ENCODE data around the gene PTPRT.

The PTPRT gene

DNA sequence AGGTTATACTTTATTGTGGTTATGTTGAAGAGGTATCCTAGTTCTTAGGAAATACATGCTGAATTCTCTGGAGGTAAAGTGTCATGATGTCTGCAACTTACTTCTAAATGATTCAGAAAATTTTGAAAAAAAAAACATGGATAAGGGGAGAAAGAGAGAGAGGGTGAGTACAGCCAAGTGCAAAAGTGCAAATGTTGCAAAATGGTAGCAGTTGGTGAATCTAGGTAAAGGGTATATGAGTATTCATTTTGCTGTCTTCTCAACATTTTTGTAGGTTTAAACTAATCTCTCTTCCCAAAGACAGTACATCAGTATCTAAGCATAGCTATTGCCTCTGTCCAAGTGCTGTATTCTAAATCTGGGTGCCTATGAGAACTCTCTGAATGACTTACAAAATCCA is 992.1 kb downstream of the PTPRT start:
- no peak overlapping the region for H3K27ac ChIP-seq (ENCODE audit: extremely low read depth, low read depth, low read length)

More for the DNA sequence above, 992.1 kb downstream of the PTPRT start:
- Histone ChIP-seq H3K36me3 (ENCODE audit: control insufficient read depth in 2 of 2, insufficient read depth in 1 of 2, low read length in 2 of 2) (no peaks in the 10 kb centered on the region), H3K4me3 (ENCODE audit: low read depth, low read length) (no peak overlapping the region), H3K9me3 (ENCODE audit: control insufficient read depth, insufficient read depth, low read depth, low read length) (no peaks in the 10 kb centered on the region), H3K4me1 (ENCODE audit: control insufficient read depth, insufficient read depth, low read length) (no peaks in the 10 kb centered on the region)
- TF ChIP-seq ZNF19 (tag by site-specific recombination; IDR thresholded peaks at IDR 0.05; ENCODE audit: low read depth) (no peak), ZBTB7A (tag by site-specific recombination; IDR thresholded peaks at IDR 0.05; ENCODE audit: low read depth) (no peak), ZNF530 (tag by site-specific recombination; IDR thresholded peaks at IDR 0.05; ENCODE audit: low read depth) (no peak), ZNF626 (tag by site-specific recombination; IDR thresholded peaks at IDR 0.05) (no peak), ZNF701 (tag by site-specific recombination; IDR thresholded peaks at IDR 0.05) (no peak), ZNF830 (tag by site-specific recombination; IDR thresholded peaks at IDR 0.05; ENCODE audit: low read depth) (no peak), ZSCAN23 (tag by site-specific recombination; IDR thresholded peaks at IDR 0.05) (no peak), ZNF211 (tag by site-specific recombination; IDR thresholded peaks at IDR 0.05; ENCODE audit: low read depth) (no peak), ZNF777 (tag by site-specific recombination; IDR thresholded peaks at IDR 0.05; ENCODE audit: borderline replicate concordance) (no peak), ZNF596 (tag by site-specific recombination; IDR thresholded peaks at IDR 0.05) (no peak), ZNF473 (tag by site-specific recombination; IDR thresholded peaks at IDR 0.05) (no peak), ZBTB1 (tag by site-specific recombination; IDR thresholded peaks at IDR 0.05) (no peak)
- TF ChIP-seq, protein P1, sequence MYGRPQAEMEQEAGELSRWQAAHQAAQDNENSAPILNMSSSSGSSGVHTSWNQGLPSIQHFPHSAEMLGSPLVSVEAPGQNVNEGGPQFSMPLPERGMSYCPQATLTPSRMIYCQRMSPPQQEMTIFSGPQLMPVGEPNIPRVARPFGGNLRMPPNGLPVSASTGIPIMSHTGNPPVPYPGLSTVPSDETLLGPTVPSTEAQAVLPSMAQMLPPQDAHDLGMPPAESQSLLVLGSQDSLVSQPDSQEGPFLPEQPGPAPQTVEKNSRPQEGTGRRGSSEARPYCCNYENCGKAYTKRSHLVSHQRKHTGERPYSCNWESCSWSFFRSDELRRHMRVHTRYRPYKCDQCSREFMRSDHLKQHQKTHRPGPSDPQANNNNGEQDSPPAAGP (tag by site-specific recombination; IDR thresholded peaks at IDR 0.05), result no peak
- TF ChIP-seq, protein P2, sequence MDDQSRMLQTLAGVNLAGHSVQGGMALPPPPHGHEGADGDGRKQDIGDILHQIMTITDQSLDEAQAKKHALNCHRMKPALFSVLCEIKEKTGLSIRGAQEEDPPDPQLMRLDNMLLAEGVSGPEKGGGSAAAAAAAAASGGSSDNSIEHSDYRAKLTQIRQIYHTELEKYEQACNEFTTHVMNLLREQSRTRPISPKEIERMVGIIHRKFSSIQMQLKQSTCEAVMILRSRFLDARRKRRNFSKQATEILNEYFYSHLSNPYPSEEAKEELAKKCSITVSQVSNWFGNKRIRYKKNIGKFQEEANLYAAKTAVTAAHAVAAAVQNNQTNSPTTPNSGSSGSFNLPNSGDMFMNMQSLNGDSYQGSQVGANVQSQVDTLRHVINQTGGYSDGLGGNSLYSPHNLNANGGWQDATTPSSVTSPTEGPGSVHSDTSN (CRISPR knock-in tag; IDR thresholded peaks at IDR 0.05), result no peak
- TF ChIP-seq, protein P3, sequence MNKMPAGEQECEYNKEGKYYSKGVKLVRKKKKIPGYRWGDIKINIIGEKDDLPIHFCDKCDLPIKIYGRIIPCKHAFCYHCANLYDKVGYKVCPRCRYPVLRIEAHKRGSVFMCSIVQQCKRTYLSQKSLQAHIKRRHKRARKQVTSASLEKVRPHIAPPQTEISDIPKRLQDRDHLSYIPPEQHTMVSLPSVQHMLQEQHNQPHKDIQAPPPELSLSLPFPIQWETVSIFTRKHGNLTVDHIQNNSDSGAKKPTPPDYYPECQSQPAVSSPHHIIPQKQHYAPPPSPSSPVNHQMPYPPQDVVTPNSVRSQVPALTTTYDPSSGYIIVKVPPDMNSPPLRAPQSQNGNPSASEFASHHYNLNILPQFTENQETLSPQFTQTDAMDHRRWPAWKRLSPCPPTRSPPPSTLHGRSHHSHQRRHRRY (tag by site-specific recombination; IDR thresholded peaks at IDR 0.05), result no peak
- TF ChIP-seq, protein P4, sequence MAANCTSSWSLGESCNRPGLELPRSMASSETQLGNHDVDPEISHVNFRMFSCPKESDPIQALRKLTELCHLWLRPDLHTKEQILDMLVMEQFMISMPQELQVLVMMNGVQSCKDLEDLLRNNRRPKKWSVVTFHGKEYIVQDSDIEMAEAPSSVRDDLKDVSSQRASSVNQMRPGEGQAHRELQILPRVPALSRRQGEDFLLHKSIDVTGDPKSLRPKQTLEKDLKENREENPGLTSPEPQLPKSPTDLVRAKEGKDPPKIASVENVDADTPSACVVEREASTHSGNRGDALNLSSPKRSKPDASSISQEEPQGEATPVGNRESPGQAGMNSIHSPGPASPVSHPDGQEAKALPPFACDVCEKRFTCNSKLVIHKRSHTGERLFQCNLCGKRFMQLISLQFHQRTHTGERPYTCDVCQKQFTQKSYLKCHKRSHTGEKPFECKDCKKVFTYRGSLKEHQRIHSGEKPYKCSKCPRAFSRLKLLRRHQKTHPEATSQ (tag by site-specific recombination; IDR thresholded peaks at IDR 0.05), result no peak
- TF ChIP-seq, protein P5, sequence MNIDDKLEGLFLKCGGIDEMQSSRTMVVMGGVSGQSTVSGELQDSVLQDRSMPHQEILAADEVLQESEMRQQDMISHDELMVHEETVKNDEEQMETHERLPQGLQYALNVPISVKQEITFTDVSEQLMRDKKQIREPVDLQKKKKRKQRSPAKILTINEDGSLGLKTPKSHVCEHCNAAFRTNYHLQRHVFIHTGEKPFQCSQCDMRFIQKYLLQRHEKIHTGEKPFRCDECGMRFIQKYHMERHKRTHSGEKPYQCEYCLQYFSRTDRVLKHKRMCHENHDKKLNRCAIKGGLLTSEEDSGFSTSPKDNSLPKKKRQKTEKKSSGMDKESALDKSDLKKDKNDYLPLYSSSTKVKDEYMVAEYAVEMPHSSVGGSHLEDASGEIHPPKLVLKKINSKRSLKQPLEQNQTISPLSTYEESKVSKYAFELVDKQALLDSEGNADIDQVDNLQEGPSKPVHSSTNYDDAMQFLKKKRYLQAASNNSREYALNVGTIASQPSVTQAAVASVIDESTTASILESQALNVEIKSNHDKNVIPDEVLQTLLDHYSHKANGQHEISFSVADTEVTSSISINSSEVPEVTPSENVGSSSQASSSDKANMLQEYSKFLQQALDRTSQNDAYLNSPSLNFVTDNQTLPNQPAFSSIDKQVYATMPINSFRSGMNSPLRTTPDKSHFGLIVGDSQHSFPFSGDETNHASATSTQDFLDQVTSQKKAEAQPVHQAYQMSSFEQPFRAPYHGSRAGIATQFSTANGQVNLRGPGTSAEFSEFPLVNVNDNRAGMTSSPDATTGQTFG (tag by site-specific recombination; IDR thresholded peaks at IDR 0.05; ENCODE audit: borderline replicate concordance), result no peak
- TF ChIP-seq, protein P6, sequence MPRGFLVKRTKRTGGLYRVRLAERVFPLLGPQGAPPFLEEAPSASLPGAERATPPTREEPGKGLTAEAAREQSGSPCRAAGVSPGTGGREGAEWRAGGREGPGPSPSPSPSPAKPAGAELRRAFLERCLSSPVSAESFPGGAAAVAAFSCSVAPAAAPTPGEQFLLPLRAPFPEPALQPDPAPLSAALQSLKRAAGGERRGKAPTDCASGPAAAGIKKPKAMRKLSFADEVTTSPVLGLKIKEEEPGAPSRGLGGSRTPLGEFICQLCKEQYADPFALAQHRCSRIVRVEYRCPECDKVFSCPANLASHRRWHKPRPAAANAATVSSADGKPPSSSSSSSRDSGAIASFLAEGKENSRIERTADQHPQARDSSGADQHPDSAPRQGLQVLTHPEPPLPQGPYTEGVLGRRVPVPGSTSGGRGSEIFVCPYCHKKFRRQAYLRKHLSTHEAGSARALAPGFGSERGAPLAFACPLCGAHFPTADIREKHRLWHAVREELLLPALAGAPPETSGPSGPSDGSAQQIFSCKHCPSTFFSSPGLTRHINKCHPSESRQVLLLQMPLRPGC (tag by site-specific recombination; IDR thresholded peaks at IDR 0.05), result no peak
- TF ChIP-seq, protein P7, sequence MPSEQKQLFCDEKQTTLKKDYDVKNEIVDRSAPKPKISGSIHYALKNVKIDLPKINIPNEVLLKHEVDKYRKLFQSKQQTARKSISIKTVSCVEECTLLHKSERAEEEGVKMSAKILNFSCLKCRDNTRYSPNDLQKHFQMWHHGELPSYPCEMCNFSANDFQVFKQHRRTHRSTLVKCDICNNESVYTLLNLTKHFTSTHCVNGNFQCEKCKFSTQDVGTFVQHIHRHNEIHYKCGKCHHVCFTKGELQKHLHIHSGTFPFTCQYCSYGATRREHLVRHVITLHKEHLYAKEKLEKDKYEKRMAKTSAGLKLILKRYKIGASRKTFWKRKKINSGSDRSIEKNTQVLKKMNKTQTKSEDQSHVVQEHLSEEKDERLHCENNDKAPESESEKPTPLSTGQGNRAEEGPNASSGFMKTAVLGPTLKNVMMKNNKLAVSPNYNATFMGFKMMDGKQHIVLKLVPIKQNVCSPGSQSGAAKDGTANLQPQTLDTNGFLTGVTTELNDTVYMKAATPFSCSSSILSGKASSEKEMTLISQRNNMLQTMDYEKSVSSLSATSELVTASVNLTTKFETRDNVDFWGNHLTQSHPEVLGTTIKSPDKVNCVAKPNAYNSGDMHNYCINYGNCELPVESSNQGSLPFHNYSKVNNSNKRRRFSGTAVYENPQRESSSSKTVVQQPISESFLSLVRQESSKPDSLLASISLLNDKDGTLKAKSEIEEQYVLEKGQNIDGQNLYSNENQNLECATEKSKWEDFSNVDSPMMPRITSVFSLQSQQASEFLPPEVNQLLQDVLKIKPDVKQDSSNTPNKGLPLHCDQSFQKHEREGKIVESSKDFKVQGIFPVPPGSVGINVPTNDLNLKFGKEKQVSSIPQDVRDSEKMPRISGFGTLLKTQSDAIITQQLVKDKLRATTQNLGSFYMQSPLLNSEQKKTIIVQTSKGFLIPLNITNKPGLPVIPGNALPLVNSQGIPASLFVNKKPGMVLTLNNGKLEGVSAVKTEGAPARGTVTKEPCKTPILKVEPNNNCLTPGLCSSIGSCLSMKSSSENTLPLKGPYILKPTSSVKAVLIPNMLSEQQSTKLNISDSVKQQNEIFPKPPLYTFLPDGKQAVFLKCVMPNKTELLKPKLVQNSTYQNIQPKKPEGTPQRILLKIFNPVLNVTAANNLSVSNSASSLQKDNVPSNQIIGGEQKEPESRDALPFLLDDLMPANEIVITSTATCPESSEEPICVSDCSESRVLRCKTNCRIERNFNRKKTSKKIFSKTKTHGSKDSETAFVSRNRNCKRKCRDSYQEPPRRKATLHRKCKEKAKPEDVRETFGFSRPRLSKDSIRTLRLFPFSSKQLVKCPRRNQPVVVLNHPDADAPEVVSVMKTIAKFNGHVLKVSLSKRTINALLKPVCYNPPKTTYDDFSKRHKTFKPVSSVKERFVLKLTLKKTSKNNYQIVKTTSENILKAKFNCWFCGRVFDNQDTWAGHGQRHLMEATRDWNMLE (tag by site-specific recombination; conservative IDR thresholded peaks at IDR 0.05; ENCODE audit: low read depth), result no peak
- POLR2A ChIA-PET, result no interaction called here
- CTCF ChIA-PET, result no interaction called here
